HCT116 (cell line): ENCODE measurements around the gene CYP2A13. TPM values are rescaled to one million over a fixed set of nuclear protein-coding genes. Genes with fewer than 3 reads are reported as not detected.

ENCODE experiments used
- ATAC-seq: fragments of 200-7000 bp; cut with Tn5 transposase; 2 replicates; pipeline ENCODE4 v1.9.1; 2020; ENCODE audit warnings: mild to moderate bottlenecking, moderate library complexity
- BruUV-seq: library from RNA; stranded (reverse); fragments of 400-500 nt; replicated peaks from 2 replicates; lab custom pipeline; 2021; lab: Mats Ljungman, UMichigan
- CTCF ChIA-PET: fragments of 300-600 bp; sonication (Branson Sonifier 250); formaldehyde crosslinking; loops from one replicate; lab custom pipeline; 2021; ENCODE audit warnings: antibody characterized with exemption; lab: Charles Lee
- POLR2A ChIA-PET: fragments of 300-600, 350-600 bp; sonication (Branson Sonifier 250); formaldehyde crosslinking; loops from one replicate; lab custom pipeline; 2021; ENCODE audit warnings: antibody characterized with exemption; lab: Charles Lee
- RAD21 ChIA-PET, 2 experiments: fragments of 300-600 bp; sonication (Branson Sonifier 250); formaldehyde crosslinking; loops; one replicate each; lab custom pipeline; 2023; ENCODE audit warnings: low total read pairs in 2 of 2; ENCODE audit not compliant: uncharacterized antibody in 2 of 2, unreplicated experiment in 2 of 2, low non-redundant PET in 1 of 2; lab: Charles Lee
- DNase-seq: peaks from one replicate; pipeline ENCODE4 v3.0.0-alpha.2; 2010; ENCODE audit warnings: low read depth, low spot score
- H2AFZ ChIP-seq: fragments of 200-600 bp; shearing (Covaris generic), sonication (generic); 2 replicates; pipeline ENCODE4 v1.6.1; 2017; ENCODE audit warnings: low read depth, mixed run types, mixed read lengths, antibody characterized with exemption, low read length; ENCODE audit not compliant: poor library complexity, severe bottlenecking
- H3K27ac ChIP-seq: 2 replicates; pipeline ENCODE4 v1.5.1; 2012; ENCODE audit warnings: low read depth, low read length
- H3K27me3 ChIP-seq: fragments of 200-600 bp; sonication (generic); 2 replicates; pipeline ENCODE4 v1.6.1; 2016; ENCODE audit warnings: mixed run types, low read length, mixed read lengths; ENCODE audit not compliant: insufficient read depth
- H3K36me3 ChIP-seq, 2 experiments: fragments of 200-500 bp in 1 of 2; fragments of 200-600 bp in 1 of 2; sonication (Bioruptor generic) in 1 of 2; sonication (generic) in 1 of 2; 2 replicates each; pipeline versions ENCODE4 v1.5.1 to v1.6.1; 2014 to 2016; ENCODE audit warnings: low read length in 2 of 2, inconsistent platforms in 1 of 2, mixed read lengths in 1 of 2, mixed run types in 1 of 2; ENCODE audit not compliant: insufficient read depth in 2 of 2, control insufficient read depth in 1 of 2
- H3K4me1 ChIP-seq, 2 experiments: fragments of 200-600 bp in 1 of 2; sonication (generic) in 1 of 2; 2 replicates each; pipeline versions ENCODE4 v1.5.1 to v1.6.1; 2012 to 2017; ENCODE audit warnings: low read length in 2 of 2, inconsistent platforms in 1 of 2, mild to moderate bottlenecking in 1 of 2, mixed read lengths in 1 of 2, mixed run types in 1 of 2, moderate library complexity in 1 of 2; ENCODE audit not compliant: insufficient read depth in 2 of 2, control insufficient read depth in 1 of 2
- H3K4me2 ChIP-seq: fragments of 200-600 bp; sonication (generic); 2 replicates; pipeline ENCODE4 v1.6.1; 2017; ENCODE audit warnings: mixed run types, low read length, mixed read lengths
- H3K4me3 ChIP-seq, 2 experiments: fragments of 200-600 bp in 1 of 2; sonication (generic) in 1 of 2; replicated peaks in 1 of 2; 2 replicates each; pipeline ENCODE4 v1.5.1; 2011 to 2016; ENCODE audit warnings: low read length in 2 of 2, control low read depth in 1 of 2, low read depth in 1 of 2, mild to moderate bottlenecking in 1 of 2, mixed read lengths in 1 of 2, mixed run types in 1 of 2
- H3K79me2 ChIP-seq: fragments of 200-600 bp; sonication (generic); 2 replicates; pipeline ENCODE4 v1.6.1; 2017; ENCODE audit warnings: mild to moderate bottlenecking, mixed run types, low read length, moderate library complexity, mixed read lengths; ENCODE audit not compliant: insufficient read depth
- H3K9ac ChIP-seq: fragments of 200-600 bp; sonication (generic); 2 replicates; pipeline ENCODE4 v1.6.1; 2016; ENCODE audit warnings: low read length, mixed read lengths
- H3K9me2 ChIP-seq: fragments of 200-600 bp; sonication (generic), shearing (Covaris generic); 2 replicates; pipeline ENCODE4 v1.6.1; 2017; ENCODE audit warnings: mixed run types, mild to moderate bottlenecking, moderate library complexity; ENCODE audit not compliant: insufficient read depth
- H3K9me3 ChIP-seq, 2 experiments: fragments of 200-500 bp in 1 of 2; fragments of 200-600 bp in 1 of 2; sonication (Bioruptor generic) in 1 of 2; sonication (generic) in 1 of 2; 2 replicates each; pipeline ENCODE4 v1.6.1; 2014 to 2017; ENCODE audit warnings: low read length in 2 of 2, mixed read lengths in 2 of 2, inconsistent platforms in 1 of 2, low read depth in 1 of 2, mild to moderate bottlenecking in 1 of 2, mixed run types in 1 of 2, moderate library complexity in 1 of 2; ENCODE audit not compliant: control insufficient read depth in 1 of 2, insufficient read depth in 1 of 2
- H4K20me1 ChIP-seq: fragments of 200-600 bp; sonication (generic), shearing (Covaris generic); 2 replicates; pipeline ENCODE4 v1.6.1; 2017; ENCODE audit warnings: mixed run types, mild to moderate bottlenecking, moderate library complexity; ENCODE audit not compliant: insufficient read depth
- CBX3 ChIP-seq: IDR thresholded peaks from 2 replicates; pipeline ENCODE4 v1.6.1; 2012; ENCODE audit warnings: low read depth
- RAD21 ChIP-seq: IDR thresholded peaks from 2 replicates; pipeline ENCODE4 v1.6.1; 2012; ENCODE audit warnings: low read depth, mild to moderate bottlenecking
- YY1 ChIP-seq: IDR thresholded peaks from 2 replicates; pipeline ENCODE4 v1.6.1; 2011; ENCODE audit warnings: low read length, low read depth, moderate library complexity, mild to moderate bottlenecking; ENCODE audit not compliant: insufficient replicate concordance; ENCODE audit errors: extremely low read depth
- intact Hi-C: fragments of 100-400 bp; cut with micrococcal nuclease; formaldehyde crosslinking; loops from 2 replicates; pipeline ENCODE4 v1.10.0; 2022
- total RNA-seq: library from RNA; stranded (reverse); gene quantifications from one replicate; pipeline ENCODE4 v1.2.1, GENCODE V29; 2021; ENCODE audit not compliant: unreplicated experiment
- TF ChIP-seq, protein P1 (sequence below): IDR thresholded peaks from 2 replicates; pipeline ENCODE4 v1.6.1; 2012
- TF ChIP-seq, protein P2 (sequence below): IDR thresholded peaks from 2 replicates; pipeline ENCODE4 v1.6.1; 2011; ENCODE audit warnings: mild to moderate bottlenecking, low read length, moderate library complexity; ENCODE audit not compliant: insufficient replicate concordance; ENCODE audit errors: extremely low read depth
- TF ChIP-seq, protein P3 (sequence below): IDR thresholded peaks from 2 replicates; pipeline ENCODE4 v1.6.1; 2012; ENCODE audit warnings: low read depth
- TF ChIP-seq, protein P4 (sequence below), 3 experiments: fragments of 200-600 bp in 1 of 3; sonication (generic) in 1 of 3; IDR thresholded peaks in 2 of 3; conservative IDR thresholded peaks in 1 of 3; 2 replicates each; pipeline ENCODE4 v1.5.1; 2012 to 2017; ENCODE audit warnings: low read depth in 2 of 3, low read length in 2 of 3, antibody characterized with exemption in 1 of 3, borderline replicate concordance in 1 of 3, control low read depth in 1 of 3, mild to moderate bottlenecking in 1 of 3, mixed read lengths in 1 of 3, mixed run types in 1 of 3, moderate library complexity in 1 of 3; ENCODE audit not compliant: insufficient read depth in 1 of 3

Gene CYP2A13
- total RNA-seq, 1 experiment from 2014 or later = not detected

DNA sequence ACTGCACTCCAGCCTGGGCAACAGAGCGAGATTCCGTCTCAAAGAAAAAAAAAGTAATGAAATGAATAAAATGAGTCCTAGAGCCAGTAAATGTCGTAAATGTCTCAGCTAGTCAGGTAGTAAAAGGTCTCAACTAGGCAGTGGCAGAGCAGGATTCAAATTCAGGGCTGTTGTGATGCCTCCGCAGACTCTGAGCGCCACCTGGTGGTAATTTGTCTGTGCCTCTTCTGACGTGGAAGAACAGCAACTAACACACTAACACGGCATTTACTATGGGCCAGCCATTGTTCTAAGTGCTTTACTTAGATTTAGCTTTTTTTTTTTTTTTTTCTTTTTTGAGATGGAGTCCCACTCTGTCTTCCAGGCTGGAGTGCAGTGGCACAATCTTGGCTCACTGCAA, 56.2 kb downstream of the CYP2A13 start:
- ChIA-PET CTCF (interaction anchor here (0.6 to 2.7 kb wide), 13 partner anchors 10 to 603 kb away, joined by 3 to 31 read pairs (median 4); no protein-coding TSS in a partner anchor), RAD21 (interaction anchor here (0.5 to 1.5 kb wide), 7 partner anchors 17 to 481 kb away, joined by 3 to 6 read pairs (median 3); no protein-coding TSS in a partner anchor)

More for the DNA sequence above, 56.2 kb downstream of the CYP2A13 start:
- Histone ChIP-seq H4K20me1 (no peaks in the 10 kb centered on the region), H3K27me3 (no peaks in the 10 kb centered on the region), H3K9me3 (no peaks in the 10 kb centered on the region), H3K4me1 (peaks cover 0 to 4% of the 10 kb centered on the region in 2 experiments; a peak in 1 of 4 replicates), H3K79me2 (no peaks in the 10 kb centered on the region), H2AFZ (no peak overlapping the region), H3K27ac (no peak overlapping the region), H3K9ac (no peak overlapping the region), H3K4me3 (no peak overlapping the region), H3K9me2 (no peaks in the 10 kb centered on the region), H3K36me3 (no peaks in the 10 kb centered on the region), H3K4me2 (no peak overlapping the region)
- intact Hi-C loops = loop anchor here (1.0 to 10.0 kb wide), 3 partner anchors 170 to 482 kb away; no protein-coding TSS in a partner anchor
- TF ChIP-seq, protein P1, sequence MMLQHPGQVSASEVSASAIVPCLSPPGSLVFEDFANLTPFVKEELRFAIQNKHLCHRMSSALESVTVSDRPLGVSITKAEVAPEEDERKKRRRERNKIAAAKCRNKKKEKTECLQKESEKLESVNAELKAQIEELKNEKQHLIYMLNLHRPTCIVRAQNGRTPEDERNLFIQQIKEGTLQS = no peak
- TF ChIP-seq, protein P2, sequence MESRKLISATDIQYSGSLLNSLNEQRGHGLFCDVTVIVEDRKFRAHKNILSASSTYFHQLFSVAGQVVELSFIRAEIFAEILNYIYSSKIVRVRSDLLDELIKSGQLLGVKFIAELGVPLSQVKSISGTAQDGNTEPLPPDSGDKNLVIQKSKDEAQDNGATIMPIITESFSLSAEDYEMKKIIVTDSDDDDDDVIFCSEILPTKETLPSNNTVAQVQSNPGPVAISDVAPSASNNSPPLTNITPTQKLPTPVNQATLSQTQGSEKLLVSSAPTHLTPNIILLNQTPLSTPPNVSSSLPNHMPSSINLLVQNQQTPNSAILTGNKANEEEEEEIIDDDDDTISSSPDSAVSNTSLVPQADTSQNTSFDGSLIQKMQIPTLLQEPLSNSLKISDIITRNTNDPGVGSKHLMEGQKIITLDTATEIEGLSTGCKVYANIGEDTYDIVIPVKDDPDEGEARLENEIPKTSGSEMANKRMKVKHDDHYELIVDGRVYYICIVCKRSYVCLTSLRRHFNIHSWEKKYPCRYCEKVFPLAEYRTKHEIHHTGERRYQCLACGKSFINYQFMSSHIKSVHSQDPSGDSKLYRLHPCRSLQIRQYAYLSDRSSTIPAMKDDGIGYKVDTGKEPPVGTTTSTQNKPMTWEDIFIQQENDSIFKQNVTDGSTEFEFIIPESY = no peak
- TF ChIP-seq, protein P3, sequence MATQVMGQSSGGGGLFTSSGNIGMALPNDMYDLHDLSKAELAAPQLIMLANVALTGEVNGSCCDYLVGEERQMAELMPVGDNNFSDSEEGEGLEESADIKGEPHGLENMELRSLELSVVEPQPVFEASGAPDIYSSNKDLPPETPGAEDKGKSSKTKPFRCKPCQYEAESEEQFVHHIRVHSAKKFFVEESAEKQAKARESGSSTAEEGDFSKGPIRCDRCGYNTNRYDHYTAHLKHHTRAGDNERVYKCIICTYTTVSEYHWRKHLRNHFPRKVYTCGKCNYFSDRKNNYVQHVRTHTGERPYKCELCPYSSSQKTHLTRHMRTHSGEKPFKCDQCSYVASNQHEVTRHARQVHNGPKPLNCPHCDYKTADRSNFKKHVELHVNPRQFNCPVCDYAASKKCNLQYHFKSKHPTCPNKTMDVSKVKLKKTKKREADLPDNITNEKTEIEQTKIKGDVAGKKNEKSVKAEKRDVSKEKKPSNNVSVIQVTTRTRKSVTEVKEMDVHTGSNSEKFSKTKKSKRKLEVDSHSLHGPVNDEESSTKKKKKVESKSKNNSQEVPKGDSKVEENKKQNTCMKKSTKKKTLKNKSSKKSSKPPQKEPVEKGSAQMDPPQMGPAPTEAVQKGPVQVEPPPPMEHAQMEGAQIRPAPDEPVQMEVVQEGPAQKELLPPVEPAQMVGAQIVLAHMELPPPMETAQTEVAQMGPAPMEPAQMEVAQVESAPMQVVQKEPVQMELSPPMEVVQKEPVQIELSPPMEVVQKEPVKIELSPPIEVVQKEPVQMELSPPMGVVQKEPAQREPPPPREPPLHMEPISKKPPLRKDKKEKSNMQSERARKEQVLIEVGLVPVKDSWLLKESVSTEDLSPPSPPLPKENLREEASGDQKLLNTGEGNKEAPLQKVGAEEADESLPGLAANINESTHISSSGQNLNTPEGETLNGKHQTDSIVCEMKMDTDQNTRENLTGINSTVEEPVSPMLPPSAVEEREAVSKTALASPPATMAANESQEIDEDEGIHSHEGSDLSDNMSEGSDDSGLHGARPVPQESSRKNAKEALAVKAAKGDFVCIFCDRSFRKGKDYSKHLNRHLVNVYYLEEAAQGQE = no peak
- peak; percentile 96 for TF ChIP-seq RAD21
- TF ChIP-seq CBX3 = peak; percentile 60; the same call in 1 of the 2 replicates
- peak; percentile 54 for TF ChIP-seq YY1
- TF ChIP-seq, protein P4, sequence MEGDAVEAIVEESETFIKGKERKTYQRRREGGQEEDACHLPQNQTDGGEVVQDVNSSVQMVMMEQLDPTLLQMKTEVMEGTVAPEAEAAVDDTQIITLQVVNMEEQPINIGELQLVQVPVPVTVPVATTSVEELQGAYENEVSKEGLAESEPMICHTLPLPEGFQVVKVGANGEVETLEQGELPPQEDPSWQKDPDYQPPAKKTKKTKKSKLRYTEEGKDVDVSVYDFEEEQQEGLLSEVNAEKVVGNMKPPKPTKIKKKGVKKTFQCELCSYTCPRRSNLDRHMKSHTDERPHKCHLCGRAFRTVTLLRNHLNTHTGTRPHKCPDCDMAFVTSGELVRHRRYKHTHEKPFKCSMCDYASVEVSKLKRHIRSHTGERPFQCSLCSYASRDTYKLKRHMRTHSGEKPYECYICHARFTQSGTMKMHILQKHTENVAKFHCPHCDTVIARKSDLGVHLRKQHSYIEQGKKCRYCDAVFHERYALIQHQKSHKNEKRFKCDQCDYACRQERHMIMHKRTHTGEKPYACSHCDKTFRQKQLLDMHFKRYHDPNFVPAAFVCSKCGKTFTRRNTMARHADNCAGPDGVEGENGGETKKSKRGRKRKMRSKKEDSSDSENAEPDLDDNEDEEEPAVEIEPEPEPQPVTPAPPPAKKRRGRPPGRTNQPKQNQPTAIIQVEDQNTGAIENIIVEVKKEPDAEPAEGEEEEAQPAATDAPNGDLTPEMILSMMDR (IDR thresholded peaks at IDR 0.05 in 2 of 3, conservative IDR thresholded peaks at IDR 0.05 in 1 of 3; ENCODE audit: borderline replicate concordance in 1 of 3, insufficient read depth in 1 of 3, low read depth in 2 of 3, low read length in 2 of 3) = peak; percentile 82 to 86 (median 84)
- POLR2A ChIA-PET = interaction anchor here (0.6 kb wide), 1 partner anchor 367 kb away, joined by 3 read pairs; the partner anchor contains the start of gene RAB4B
- DNase-seq = peak; percentile 82
- no TSS peak for BruUV-seq
- ATAC-seq = peak; percentile 98
